ENCODE results near the gene RYR3. TPM values are rescaled to one million over a fixed set of nuclear protein-coding genes. Genes with fewer than 3 reads are reported as not detected.
"Not testable (repeated sequence)": the region's sequence is repeated elsewhere in the genome, so short reads cannot be mapped to it uniquely, and the experiment has no call there.

Gene RYR3
- total RNA-seq, 1 donor from 2014 or later = 0.08 TPM

DNA sequence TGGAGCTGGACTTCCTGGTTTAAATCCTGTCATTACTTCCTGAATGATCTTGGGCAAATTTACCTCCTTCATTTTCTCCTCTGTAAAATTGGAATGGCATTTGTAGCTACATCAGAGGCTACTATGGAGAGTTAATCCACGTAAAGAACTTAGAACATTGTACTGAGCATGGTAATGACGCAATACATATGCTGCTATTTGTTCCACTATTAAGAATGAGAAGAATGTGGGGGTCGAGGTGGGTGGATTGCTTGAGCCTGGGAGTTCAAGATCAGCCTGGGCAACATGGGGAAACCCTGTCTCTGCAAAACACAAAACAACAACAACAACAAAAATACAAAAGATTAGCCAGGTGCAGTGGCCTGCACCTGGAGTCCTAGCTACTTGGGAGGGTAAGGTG is 250.6 kb downstream of the RYR3 start:
- no peak for DNase-seq
- Histone ChIP-seq H3K4me3 (no peak overlapping the region), H3K9me3 (replicated peaks) (peaks cover 12% of the 10 kb centered on the region), H3K27ac (replicated peaks) (no peak overlapping the region), H3K27me3 (ENCODE audit: low read depth) (no peaks in the 10 kb centered on the region), H3K4me1 (no peaks in the 10 kb centered on the region), H3K36me3 (no peaks in the 10 kb centered on the region)
- TF ChIP-seq, protein P1, sequence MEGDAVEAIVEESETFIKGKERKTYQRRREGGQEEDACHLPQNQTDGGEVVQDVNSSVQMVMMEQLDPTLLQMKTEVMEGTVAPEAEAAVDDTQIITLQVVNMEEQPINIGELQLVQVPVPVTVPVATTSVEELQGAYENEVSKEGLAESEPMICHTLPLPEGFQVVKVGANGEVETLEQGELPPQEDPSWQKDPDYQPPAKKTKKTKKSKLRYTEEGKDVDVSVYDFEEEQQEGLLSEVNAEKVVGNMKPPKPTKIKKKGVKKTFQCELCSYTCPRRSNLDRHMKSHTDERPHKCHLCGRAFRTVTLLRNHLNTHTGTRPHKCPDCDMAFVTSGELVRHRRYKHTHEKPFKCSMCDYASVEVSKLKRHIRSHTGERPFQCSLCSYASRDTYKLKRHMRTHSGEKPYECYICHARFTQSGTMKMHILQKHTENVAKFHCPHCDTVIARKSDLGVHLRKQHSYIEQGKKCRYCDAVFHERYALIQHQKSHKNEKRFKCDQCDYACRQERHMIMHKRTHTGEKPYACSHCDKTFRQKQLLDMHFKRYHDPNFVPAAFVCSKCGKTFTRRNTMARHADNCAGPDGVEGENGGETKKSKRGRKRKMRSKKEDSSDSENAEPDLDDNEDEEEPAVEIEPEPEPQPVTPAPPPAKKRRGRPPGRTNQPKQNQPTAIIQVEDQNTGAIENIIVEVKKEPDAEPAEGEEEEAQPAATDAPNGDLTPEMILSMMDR (IDR thresholded peaks at IDR 0.05; ENCODE audit: borderline replicate concordance) = no peak
- intact Hi-C loops (cut with micrococcal nuclease) = no loop called here

DNA sequence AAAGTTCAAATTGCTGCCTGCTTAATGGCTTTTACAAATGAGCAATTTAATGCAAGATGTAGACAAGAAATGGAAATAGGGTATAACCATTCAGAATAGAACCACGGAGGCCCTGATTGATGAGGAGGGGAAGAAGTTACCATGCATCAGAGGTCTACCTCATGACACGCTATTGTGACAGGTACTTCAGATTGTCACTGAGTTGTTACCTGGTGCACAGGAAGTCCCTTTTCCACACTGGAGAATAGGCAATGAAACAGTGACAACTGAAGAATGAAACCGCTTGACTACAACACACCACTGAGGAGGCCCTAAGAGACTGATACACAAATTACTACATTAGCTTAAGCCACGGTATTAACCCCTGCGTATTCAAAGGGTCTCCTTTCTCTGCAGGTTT is 251.2 kb downstream of the RYR3 start:
- no peaks in the 10 kb centered on the region for H3K4me1 ChIP-seq
- TF ChIP-seq, protein P1 (IDR thresholded peaks at IDR 0.05; ENCODE audit: borderline replicate concordance) = no peak
- DNase-seq = no peak
- no peaks in the 10 kb centered on the region for H3K36me3 ChIP-seq
- peaks cover 12% of the 10 kb centered on the region for H3K9me3 ChIP-seq (replicated peaks)
- H3K27me3 ChIP-seq (ENCODE audit: low read depth) = no peaks in the 10 kb centered on the region
- no peak overlapping the region for H3K4me3 ChIP-seq
- no peak overlapping the region for H3K27ac ChIP-seq (replicated peaks)
- intact Hi-C loops (cut with micrococcal nuclease) = no loop called here

DNA sequence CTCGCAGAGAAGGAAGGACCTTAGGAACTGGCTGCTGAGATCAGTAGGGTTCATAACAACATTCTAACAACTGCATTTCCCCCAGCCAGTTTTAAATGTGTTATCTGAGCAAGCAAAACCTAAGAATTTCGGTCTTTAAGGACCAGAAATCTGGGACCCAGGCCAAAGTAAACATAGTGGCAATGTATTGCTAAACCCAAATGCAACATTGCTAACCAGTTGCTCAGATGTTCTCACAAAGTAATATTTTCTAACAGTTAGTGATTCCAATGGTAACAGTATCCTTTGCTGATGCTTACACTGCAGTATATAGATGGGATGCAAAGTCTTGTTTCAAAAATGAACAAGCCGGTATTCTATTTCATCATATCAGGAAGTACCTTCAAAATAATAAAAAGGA is 254.3 kb downstream of the RYR3 start:
- no peak for DNase-seq
- Histone ChIP-seq H3K9me3 (replicated peaks) (peaks cover 12% of the 10 kb centered on the region), H3K27me3 (ENCODE audit: low read depth) (no peaks in the 10 kb centered on the region), H3K4me3 (no peak overlapping the region), H3K36me3 (no peaks in the 10 kb centered on the region), H3K27ac (replicated peaks) (no peak overlapping the region), H3K4me1 (no peaks in the 10 kb centered on the region)
- intact Hi-C loops (cut with micrococcal nuclease) = no loop called here
- TF ChIP-seq, protein P1 (IDR thresholded peaks at IDR 0.05; ENCODE audit: borderline replicate concordance) = no peak

DNA sequence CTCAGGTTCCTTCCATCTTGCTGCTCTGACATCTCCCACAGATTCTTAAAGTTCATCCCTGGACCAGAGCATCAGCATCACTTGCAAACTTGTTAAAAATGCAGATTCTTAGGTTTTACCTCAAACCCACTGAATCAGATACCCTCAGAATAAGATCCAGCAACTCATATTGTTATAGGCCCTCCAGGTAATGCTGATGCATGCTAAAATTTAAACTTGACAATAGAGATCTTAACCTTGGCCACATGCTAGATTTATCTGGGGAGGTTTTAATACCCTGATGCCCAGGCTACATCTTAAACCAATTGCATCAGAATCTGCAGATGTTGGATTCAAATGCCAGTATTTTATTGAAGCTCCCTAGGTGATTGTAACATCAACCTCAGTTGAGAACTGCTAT is 256.9 kb downstream of the RYR3 start:
- intact Hi-C loops (cut with micrococcal nuclease) = no loop called here

DNA sequence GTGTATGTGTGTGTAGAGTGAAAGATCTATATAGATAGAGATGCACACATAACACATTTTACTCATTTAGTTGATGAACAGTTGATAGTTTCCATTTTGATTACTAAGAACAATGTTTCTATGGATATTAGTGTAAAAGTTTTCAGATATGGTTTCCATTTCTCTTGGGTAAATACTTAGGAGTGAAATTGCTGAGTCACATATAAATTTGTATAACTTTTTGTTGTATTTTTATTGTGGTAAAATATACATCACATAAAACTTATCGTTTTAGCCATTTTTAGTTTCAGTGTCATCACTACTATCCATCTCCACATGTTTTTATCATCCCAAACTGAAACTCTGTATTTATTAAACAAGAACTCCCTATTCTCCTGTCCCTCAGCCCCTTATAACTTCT is 258.3 kb downstream of the RYR3 start:
- H3K36me3 ChIP-seq = no peaks in the 10 kb centered on the region
- TF ChIP-seq, protein P1 (IDR thresholded peaks at IDR 0.05; ENCODE audit: borderline replicate concordance) = no peak
- DNase-seq = no peak
- H3K27me3 ChIP-seq (ENCODE audit: low read depth) = no peaks in the 10 kb centered on the region
- H3K4me3 ChIP-seq = no peak overlapping the region
- intact Hi-C loops (cut with micrococcal nuclease) = no loop called here
- no peaks in the 10 kb centered on the region for H3K4me1 ChIP-seq
- peaks cover 20% of the 10 kb centered on the region for H3K9me3 ChIP-seq (replicated peaks)
- H3K27ac ChIP-seq (replicated peaks) = no peak overlapping the region

More for the DNA sequence above, 256.9 kb downstream of the RYR3 start:
- Histone ChIP-seq H3K27me3 (ENCODE audit: low read depth) (no peaks in the 10 kb centered on the region), H3K27ac (replicated peaks) (no peak overlapping the region), H3K4me1 (no peaks in the 10 kb centered on the region), H3K9me3 (replicated peaks) (peaks cover 20% of the 10 kb centered on the region), H3K4me3 (no peak overlapping the region), H3K36me3 (no peaks in the 10 kb centered on the region)
- DNase-seq = no peak
- TF ChIP-seq, protein P1 (IDR thresholded peaks at IDR 0.05; ENCODE audit: borderline replicate concordance) = no peak

DNA sequence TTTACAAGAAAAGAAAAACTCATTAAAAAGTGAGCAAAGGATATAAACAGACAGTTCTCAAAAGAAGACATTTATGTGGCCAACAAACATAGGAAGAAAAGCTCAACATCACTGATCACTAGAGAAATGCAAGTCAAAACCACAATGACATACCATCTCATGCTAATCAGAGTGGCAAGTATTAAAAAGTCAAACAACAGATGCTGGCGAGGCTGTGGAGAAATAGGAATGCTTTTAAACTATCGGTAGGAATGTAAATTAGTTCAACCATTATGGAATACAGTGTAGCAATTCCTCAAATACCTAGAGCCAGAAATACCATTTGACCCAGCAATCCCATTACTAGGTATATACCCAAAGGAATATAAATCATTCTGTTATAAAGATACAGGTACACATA is 267.1 kb downstream of the RYR3 start:
- H3K9me3 ChIP-seq (replicated peaks); H3K36me3 ChIP-seq; H3K27ac ChIP-seq (replicated peaks); H3K4me1 ChIP-seq; intact Hi-C loops (cut with micrococcal nuclease); DNase-seq; H3K4me3 ChIP-seq; H3K27me3 ChIP-seq (ENCODE audit: low read depth): not testable (repeated sequence)

Measured in left ventricle myocardium inferior (tissue), 1 donor.